Motor neuron (in vitro differentiated cells): ENCODE measurements around the gene ARF1. TPM values are rescaled to one million over a fixed set of nuclear protein-coding genes. Genes with fewer than 3 reads are reported as not detected.

Experiments
- ATAC-seq, 8 experiments: fragments of 200-7000 bp; cut with Tn5 transposase; replicated peaks in 6 of 8; 2 replicates each; pipeline ENCODE4 v1.8.0; 2021; ENCODE audit warnings: mild to moderate bottlenecking in 8 of 8, moderate library complexity in 8 of 8
- H3K27ac ChIP-seq, 2 donors: fragments of 250-450 bp; sonication (Bioruptor Pico); 2 replicates each; pipeline ENCODE4 v1.9.0; 2021; ENCODE audit warnings: antibody characterized with exemption in 2 of 2, mild to moderate bottlenecking in 2 of 2, moderate library complexity in 1 of 2
- H3K4me1 ChIP-seq, 2 donors: fragments of 250-450 bp; sonication (Bioruptor Pico); replicated peaks in 1 of 2; 2 replicates each; pipeline ENCODE4 v1.6.1; 2021; ENCODE audit warnings: antibody characterized with exemption in 2 of 2, mild to moderate bottlenecking in 2 of 2, moderate library complexity in 1 of 2
- H3K4me3 ChIP-seq, 5 donors: fragments of 250-450 bp; sonication (Bioruptor Pico); 2 replicates each; pipeline ENCODE4 v1.9.0; 2021; ENCODE audit warnings: antibody characterized with exemption in 5 of 5, mild to moderate bottlenecking in 5 of 5, moderate library complexity in 4 of 5
- WGBS, 10 experiments: fragments of 450-650 bp; shearing (Covaris generic); methylation state at CpG; one replicate each; pipeline ENCODE4 v1.0.0; 2022; 5-methylcytosine and 5-hydroxymethylcytosine counted together
- in situ Hi-C, 9 experiments: fragments of 400-800 bp; cut with MboI; loops; one replicate each; pipeline ENCODE4 v1.15.0; 2021; ENCODE audit warnings: low sequenced_read_pairs in 9 of 9, low pct_unique_long_range_greater_than_20kb in 2 of 9; ENCODE audit not compliant: unreplicated experiment in 9 of 9
- total RNA-seq, 8 experiments: library from RNA; unstranded; fragments of 300-600 nt; gene quantifications; 2 replicates each; pipeline versions ENCODE4 v1.2.3 to v1.2.4, GENCODE V29; 2022

Gene ARF1
- total RNA-seq, 8 experiments from 2014 or later: 255 to 597 (median 339) TPM

GRCh38 chr1:228142155-228142691, 59.7 kb downstream of the ARF1 start:
- ATAC-seq: no peak
- Histone ChIP-seq H3K27ac (no peak overlapping the region), H3K4me3 (peak overlapping the region; percentile 76 to 93 (median 82)), H3K4me1 (peaks cover 25 to 26% of the 10 kb centered on the region in 2 donors)
- WGBS, 10 experiments: 90 to 100% (median 94%) methylated on average over 2 to 8 of the region's 16 CpGs; no CpG with 5 or more reads in 6 of the 10 experiments
- in situ Hi-C loops: no loop called here

GRCh38 chr1:228142701-228143136, 60.2 kb downstream of the ARF1 start:
- in situ Hi-C loops: no loop called here
- Histone ChIP-seq H3K4me3 (peak overlapping the region in 3 of 5 donors; percentile 76 to 93 (median 82)), H3K27ac (no peak overlapping the region), H3K4me1 (peaks cover 25 to 26% of the 10 kb centered on the region in 2 donors)
- WGBS, 10 experiments: 40 to 100% (median 93%) methylated on average over 2 to 8 of the region's 11 CpGs; no CpG with 5 or more reads in 7 of the 10 experiments
- no peak for ATAC-seq

- no peak for ATAC-seq
- Histone ChIP-seq H3K27ac (no peak overlapping the region), H3K4me3 (peak overlapping the region in 3 of 5 donors; percentile 76 to 93 (median 82)), H3K4me1 (peaks cover 28 to 29% of the 10 kb centered on the region in 2 donors)
- 76 to 93% (median 86%) methylated on average over 1 to 9 of the region's 12 CpGs; no CpG with 5 or more reads in 2 of the 10 experiments for WGBS, 10 experiments
- in situ Hi-C loops: no loop called here
These were observed 61.1 kb downstream of the ARF1 start for GRCh38 chr1:228143480-228144192.

GRCh38 chr1:228144193-228144992, 61.9 kb downstream of the ARF1 start:
- no peak overlapping the region for H3K27ac ChIP-seq
- no peak for ATAC-seq
- WGBS, 10 experiments: 74 to 100% (median 80%) methylated on average over 3 to 9 of the region's 16 CpGs; no CpG with 5 or more reads in 6 of the 10 experiments
- in situ Hi-C loops: no loop called here
- H3K4me1 ChIP-seq: peaks cover 36% of the 10 kb centered on the region in 2 donors
- H3K4me3 ChIP-seq: peak overlapping the region in 1 of 5 donors; percentile 82

- ATAC-seq: no peak
- WGBS, 10 experiments: 82 to 96% methylated on average over 4 to 7 of the region's 8 CpGs; no CpG with 5 or more reads in 8 of the 10 experiments
- in situ Hi-C loops: no loop called here
- Histone ChIP-seq H3K4me1 (peaks cover 41 to 42% of the 10 kb centered on the region in 2 donors), H3K27ac (no peak overlapping the region), H3K4me3 (no peak overlapping the region)
These were observed 62.5 kb downstream of the ARF1 start for GRCh38 chr1:228144993-228145343.

- no peak overlapping the region for H3K27ac ChIP-seq
- peaks cover 48% of the 10 kb centered on the region in 2 donors for H3K4me1 ChIP-seq
- ATAC-seq: no peak
- 83 to 100% (median 95%) methylated on average over 2 to 17 of the region's 31 CpGs; no CpG with 5 or more reads in 4 of the 10 experiments for WGBS, 10 experiments
- in situ Hi-C loops: no loop called here
- no peak overlapping the region for H3K4me3 ChIP-seq
These were observed 63.2 kb downstream of the ARF1 start for GRCh38 chr1:228145463-228146416.

DNA sequence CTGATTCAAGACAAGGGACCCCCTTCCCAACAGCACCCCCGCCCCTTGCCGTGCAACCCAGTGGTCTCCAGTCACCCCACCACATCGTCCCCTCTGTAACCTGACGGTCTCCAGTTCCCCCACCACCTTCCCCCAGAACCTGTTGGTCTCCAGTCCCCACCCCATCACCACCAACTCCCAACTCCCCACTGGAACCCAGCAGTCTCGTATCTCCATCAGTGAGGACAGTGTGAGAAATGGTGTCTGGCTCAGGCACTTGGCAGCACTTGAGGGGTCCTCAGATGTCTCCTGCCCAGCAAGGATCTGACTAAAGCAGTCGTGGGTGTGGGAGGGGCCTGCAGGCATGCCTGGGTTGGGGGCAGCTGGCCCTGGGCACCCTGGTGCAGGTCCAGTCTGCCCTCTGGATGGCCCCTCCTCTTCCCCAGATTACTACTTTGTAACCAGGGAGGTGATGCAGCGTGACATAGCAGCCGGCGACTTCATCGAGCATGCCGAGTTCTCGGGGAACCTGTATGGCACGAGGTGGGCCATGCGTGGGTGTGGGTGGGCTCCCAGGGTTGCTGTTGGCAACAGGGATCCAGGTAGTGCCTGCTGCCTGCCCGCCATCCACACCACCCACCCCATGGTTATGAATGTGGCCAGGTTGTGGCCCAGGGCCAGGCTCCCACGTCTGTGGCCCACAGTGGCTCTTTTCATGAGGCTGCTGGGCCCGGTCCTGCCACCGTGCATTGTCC, 64.1 kb downstream of the ARF1 start:
- Histone ChIP-seq H3K27ac (no peak overlapping the region), H3K4me1 (peaks cover 43 to 50% of the 10 kb centered on the region in 2 donors), H3K4me3 (no peak overlapping the region)
- no peak for ATAC-seq
- 87 to 100% (median 93%) methylated on average over 1 to 9 of the region's 18 CpGs; no CpG with 5 or more reads in 6 of the 10 experiments for WGBS, 10 experiments
- in situ Hi-C loops: no loop called here

- no peak for ATAC-seq
- Histone ChIP-seq H3K4me1 (peaks cover 37 to 43% of the 10 kb centered on the region in 2 donors), H3K27ac (no peak overlapping the region), H3K4me3 (no peak overlapping the region)
- in situ Hi-C loops: no loop called here
- 80 to 100% (median 93%) methylated on average over 1 to 10 of the region's 20 CpGs; no CpG with 5 or more reads in 4 of the 10 experiments for WGBS, 10 experiments
These were observed 64.7 kb downstream of the ARF1 start for GRCh38 chr1:228147151-228147693.

- H3K27ac ChIP-seq: no peak overlapping the region
- in situ Hi-C loops: no loop called here
- H3K4me3 ChIP-seq: no peak overlapping the region
- H3K4me1 ChIP-seq: peaks cover 31 to 38% of the 10 kb centered on the region in 2 donors
- WGBS, 10 experiments: 100% methylated on average over 1 to 2 of the region's 4 CpGs; no CpG with 5 or more reads in 8 of the 10 experiments
- ATAC-seq: no peak
These were observed 65.3 kb downstream of the ARF1 start for GRCh38 chr1:228147768-228148167.

DNA sequence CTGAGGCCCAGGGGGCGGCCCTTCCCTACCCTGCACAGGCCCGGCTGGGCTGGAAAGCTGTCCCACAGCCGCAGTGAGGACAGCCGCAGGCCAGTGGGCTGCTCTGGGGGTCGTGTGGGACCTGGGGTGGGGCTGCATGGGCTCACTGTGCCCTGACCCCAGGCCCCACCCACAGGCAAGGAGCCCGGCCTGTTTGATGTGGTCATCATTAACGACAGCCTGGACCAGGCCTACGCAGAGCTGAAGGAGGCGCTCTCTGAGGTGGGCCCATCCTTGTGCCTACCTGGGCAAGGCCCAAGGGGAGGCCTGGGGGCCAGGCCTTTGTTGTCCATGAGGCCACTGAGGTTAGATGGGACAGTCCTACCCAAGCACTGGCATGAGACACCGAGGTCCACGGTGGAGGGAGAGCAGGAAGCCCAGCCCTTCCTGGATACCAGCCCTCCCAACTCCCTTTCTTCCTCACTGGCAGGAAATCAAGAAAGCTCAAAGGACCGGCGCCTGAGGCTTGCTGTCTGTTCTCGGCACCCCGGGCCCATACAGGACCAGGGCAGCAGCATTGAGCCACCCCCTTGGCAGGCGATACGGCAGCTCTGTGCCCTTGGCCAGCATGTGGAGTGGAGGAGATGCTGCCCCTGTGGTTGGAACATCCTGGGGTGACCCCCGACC, 65.8 kb downstream of the ARF1 start:
- in situ Hi-C loops: no loop called here
- Histone ChIP-seq H3K27ac (no peak overlapping the region), H3K4me3 (no peak overlapping the region), H3K4me1 (peaks cover 27 to 33% of the 10 kb centered on the region in 2 donors)
- 60 to 100% (median 96%) methylated on average over 1 to 7 of the region's 18 CpGs; no CpG with 5 or more reads in 4 of the 10 experiments for WGBS, 10 experiments
- ATAC-seq: no peak
